Activated T-helper 1 cell treated with anti-CD3 and anti-CD28 coated beads, Interleukin-12 subunit alpha, Interleukin-12 subunit beta, Interleukin-2, Interleukin-4 antibody, amounts not matched to agents 30 ng/mL and 10 ng/mL and 1 ng/mL, durations not matched to agents 14 hours and 24 hours and 36 hours (primary cell): ENCODE measurements around the gene SH3RF3. TPM values are rescaled to one million over a fixed set of nuclear protein-coding genes. Genes with fewer than 3 reads are reported as not detected.

Experiments used
- DNase-seq: peaks from one replicate; pipeline ENCODE4 v3.0.0; 2021; ENCODE audit warnings: low spot score
- H3K27ac Mint-ChIP-seq: one replicate; pipeline ENCODE4 v1.8.0; 2021; ENCODE audit warnings: mild to moderate bottlenecking, mixed read lengths
- H3K27me3 Mint-ChIP-seq: one replicate; pipeline ENCODE4 v1.8.0; 2022; ENCODE audit warnings: mild to moderate bottlenecking, moderate library complexity, mixed read lengths; ENCODE audit not compliant: insufficient read depth
- H3K36me3 Mint-ChIP-seq: one replicate; pipeline ENCODE4 v1.8.0; 2021; ENCODE audit warnings: low read depth, mixed read lengths
- H3K4me1 Mint-ChIP-seq: one replicate; pipeline ENCODE4 v1.8.0; 2021; ENCODE audit warnings: low read depth, mixed read lengths
- H3K4me3 Mint-ChIP-seq: one replicate; pipeline ENCODE4 v1.8.0; 2021; ENCODE audit warnings: mild to moderate bottlenecking, moderate library complexity, mixed read lengths
- H3K9me3 Mint-ChIP-seq: one replicate; pipeline ENCODE4 v1.8.0; 2021; ENCODE audit warnings: mixed read lengths
- intact Hi-C: fragments of 100-400 bp; cut with micrococcal nuclease; formaldehyde crosslinking; loops from one replicate; pipeline ENCODE4 v1.15.1; 2024
- total RNA-seq: library from RNA; stranded (reverse); gene quantifications from 2 replicates; pipeline ENCODE4 v1.2.3, GENCODE V29; 2022

Gene SH3RF3
- total RNA-seq, 1 donor from 2014 or later = 0.39 TPM

DNA sequence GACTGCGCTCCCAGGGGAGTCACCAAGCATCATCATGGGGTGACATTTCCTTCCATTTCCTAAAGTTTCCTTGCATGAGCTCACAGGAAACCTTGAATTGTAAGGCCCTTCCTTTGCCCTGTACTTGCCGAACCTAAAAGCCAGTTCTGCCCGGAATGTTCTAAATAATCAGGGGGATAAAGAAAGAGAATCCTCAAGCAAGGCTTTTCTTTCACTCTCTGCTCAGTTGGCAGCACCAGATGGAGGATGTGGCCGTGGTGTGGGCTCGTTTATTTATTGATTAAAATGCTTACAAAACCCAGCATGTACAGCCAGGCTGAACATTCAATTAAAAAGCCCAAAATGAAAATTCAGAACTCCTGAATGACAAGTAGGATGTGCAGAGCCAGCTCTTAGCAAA lies 170.5 kb downstream of the SH3RF3 start:
- intact Hi-C loops = no loop called here
- Mint-ChIP-seq H3K36me3 (no peaks in the 10 kb centered on the region), H3K27ac (no peak overlapping the region), H3K4me1 (no peaks in the 10 kb centered on the region), H3K27me3 (peaks cover 2% of the 10 kb centered on the region), H3K9me3 (no peaks in the 10 kb centered on the region), H3K4me3 (no peak overlapping the region)
- no peak for DNase-seq

DNA sequence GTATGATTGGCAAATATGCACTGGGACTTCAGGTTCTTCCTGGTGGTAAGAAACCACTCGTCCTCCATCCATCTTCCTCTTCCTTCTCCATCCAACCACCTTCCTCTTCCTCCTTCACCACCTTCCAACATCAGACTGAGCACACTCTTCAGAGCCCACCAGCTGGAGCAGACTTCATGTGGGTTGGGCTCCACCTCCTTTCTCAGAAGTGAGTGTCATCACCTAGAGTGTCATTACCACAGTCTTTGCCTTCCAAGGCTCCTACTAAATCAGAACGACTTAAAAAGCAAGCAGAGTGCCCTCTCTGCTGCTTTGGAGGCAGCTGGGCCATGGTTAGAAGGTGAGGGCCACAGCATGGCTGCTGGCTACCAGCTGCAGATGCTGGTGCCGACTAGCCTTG lies 171.6 kb downstream of the SH3RF3 start:
- Mint-ChIP-seq H3K4me3 (no peak overlapping the region), H3K27ac (no peak overlapping the region), H3K36me3 (no peaks in the 10 kb centered on the region), H3K4me1 (no peaks in the 10 kb centered on the region), H3K27me3 (peaks cover 2% of the 10 kb centered on the region), H3K9me3 (no peaks in the 10 kb centered on the region)
- no peak for DNase-seq
- intact Hi-C loops = no loop called here

DNA sequence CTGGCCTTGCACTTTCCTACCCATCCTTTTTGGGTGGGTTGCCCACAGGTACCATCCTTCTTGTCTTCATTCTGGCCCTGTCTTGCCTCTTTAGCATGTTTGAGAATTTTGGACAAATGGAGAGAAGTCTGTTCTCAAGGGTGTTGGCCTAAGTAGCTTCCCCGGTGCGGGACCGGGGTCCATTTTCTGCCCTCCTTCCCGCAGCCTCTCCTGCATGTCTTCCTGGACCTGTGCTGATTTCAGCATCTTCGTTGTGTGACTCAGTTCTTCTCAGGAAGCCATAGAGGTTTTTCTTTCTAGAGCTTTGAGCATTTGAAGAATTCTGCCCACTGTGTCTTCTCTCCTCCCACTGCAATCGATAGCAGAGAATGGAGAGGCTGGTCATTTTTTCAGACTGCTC lies 172.7 kb downstream of the SH3RF3 start:
- no peaks in the 10 kb centered on the region for H3K4me1 Mint-ChIP-seq
- H3K27ac Mint-ChIP-seq = no peak overlapping the region
- H3K9me3 Mint-ChIP-seq = no peaks in the 10 kb centered on the region
- H3K36me3 Mint-ChIP-seq = no peaks in the 10 kb centered on the region
- no peak overlapping the region for H3K4me3 Mint-ChIP-seq
- intact Hi-C loops = no loop called here
- peaks cover 2% of the 10 kb centered on the region for H3K27me3 Mint-ChIP-seq
- no peak for DNase-seq

DNA sequence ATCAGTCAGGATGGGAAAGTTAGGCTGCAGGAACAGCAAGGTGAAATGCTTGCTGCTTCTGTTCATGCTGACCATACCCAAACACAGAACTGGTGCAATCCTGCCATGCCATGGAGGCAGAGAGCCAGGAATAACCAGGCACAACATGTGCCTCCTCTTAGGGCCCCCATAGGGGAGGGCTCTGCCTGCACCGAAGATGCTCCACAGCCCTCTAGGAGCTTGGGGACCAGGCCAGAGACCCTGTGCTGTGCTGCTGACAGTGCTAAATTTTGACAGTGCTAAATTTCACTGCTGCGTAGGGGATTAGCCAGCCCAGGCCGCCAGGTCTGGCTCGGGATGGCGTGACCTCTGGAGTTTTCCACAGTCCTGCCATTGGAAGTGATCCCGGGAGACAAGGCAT lies 173.3 kb downstream of the SH3RF3 start:
- peaks cover 2% of the 10 kb centered on the region for H3K27me3 Mint-ChIP-seq
- H3K27ac Mint-ChIP-seq = no peak overlapping the region
- H3K36me3 Mint-ChIP-seq = no peaks in the 10 kb centered on the region
- no peak overlapping the region for H3K4me3 Mint-ChIP-seq
- DNase-seq = no peak
- no peaks in the 10 kb centered on the region for H3K4me1 Mint-ChIP-seq
- H3K9me3 Mint-ChIP-seq = no peaks in the 10 kb centered on the region
- intact Hi-C loops = no loop called here

DNA sequence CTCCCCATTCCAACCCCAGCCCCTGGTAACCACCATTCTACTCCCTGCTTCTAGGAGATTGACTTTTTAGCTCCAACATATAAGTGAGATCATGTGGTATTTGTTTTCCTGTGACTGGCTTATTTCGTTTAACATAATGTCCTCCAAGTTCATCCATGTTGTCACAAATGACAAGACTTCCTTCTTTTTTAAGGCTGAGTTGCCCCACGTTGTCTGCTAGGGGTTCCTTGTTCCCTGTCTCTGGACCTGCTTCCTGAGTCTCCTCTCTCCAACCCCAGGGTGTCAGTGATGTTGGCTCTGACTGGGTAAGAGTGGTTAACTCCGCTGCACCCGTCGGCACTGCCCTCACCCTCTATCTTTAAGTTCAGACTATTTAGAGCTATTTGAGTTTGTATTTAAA lies 175.2 kb downstream of the SH3RF3 start:
- peaks cover 2% of the 10 kb centered on the region for H3K27me3 Mint-ChIP-seq
- no peaks in the 10 kb centered on the region for H3K9me3 Mint-ChIP-seq

DNA sequence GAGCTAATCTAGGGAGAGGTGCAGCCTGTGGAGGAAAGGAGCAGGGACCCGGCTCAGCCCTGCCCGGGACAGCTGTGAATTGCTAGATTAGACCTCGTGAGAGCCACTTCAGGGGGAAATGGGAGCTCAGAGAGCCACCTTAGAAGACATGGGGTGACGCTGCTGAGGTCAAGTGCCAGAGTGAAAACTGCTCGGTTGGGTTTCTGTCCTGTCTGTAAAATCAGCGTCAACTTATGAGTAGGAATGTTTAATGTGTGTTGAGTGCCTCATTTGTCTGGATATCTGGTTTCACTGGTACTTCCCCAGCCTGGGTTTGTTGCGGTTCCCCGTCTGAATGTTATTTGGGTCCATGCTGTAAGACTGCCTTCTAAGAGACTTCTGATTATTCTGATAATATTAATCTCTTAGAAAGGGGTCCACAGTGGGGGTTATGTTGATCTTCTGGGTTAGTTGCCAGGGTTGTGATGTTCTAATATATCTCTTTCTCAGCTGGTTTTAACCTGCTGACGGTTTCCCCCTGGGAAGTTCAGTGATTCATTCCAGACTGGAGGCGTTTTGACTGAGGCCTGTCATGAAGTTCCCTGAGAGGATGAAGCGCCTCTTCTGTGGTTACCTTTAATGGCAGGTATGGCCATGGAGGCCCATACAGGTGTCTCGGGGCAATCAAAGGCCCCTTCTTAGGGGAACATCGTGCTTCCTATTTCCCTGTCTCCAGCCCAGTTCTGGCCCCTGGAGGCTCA lies 175.9 kb downstream of the SH3RF3 start:
- Mint-ChIP-seq H3K27me3 (peaks cover 2% of the 10 kb centered on the region), H3K4me1 (no peaks in the 10 kb centered on the region), H3K4me3 (no peak overlapping the region), H3K36me3 (no peaks in the 10 kb centered on the region), H3K9me3 (no peaks in the 10 kb centered on the region), H3K27ac (no peak overlapping the region)
- no peak for DNase-seq
- intact Hi-C loops = no loop called here

More for the DNA sequence above, 175.2 kb downstream of the SH3RF3 start:
- no peaks in the 10 kb centered on the region for H3K36me3 Mint-ChIP-seq
- DNase-seq = no peak
- H3K27ac Mint-ChIP-seq = no peak overlapping the region
- intact Hi-C loops = no loop called here
- H3K4me3 Mint-ChIP-seq = no peak overlapping the region
- no peaks in the 10 kb centered on the region for H3K4me1 Mint-ChIP-seq

DNA sequence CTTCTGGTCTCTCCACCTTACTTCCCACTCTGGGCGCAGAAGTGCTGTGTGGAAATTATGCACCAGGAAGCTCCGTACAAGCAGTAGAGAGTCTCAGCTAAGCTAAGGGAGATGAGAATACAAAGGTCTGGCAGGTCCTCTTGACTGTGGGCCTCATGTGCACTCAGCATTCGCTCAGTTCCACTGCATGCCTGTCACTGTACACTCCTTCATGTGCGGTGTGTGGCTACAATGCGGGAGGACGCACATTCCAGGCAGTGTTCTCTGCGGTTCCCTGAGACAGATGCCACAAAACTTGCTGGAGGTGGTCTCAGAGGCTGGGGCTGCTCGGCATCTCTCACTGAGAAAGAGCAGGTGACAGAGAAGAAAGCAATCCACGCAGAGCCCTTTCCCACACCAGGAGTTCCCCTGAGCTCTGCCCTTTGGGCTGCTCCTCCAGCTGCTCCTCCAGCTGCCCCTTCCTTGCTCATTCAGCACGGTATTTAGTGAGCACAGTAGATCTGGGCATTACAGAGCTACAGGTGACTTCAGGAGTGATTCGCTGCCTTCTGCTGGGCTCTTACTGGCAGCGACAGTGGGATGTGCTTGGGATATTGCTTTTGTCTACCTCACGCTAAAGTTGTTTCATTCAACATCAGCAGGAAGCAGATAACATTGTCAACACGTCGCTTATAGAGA lies 176.6 kb downstream of the SH3RF3 start:
- Mint-ChIP-seq H3K36me3 (no peaks in the 10 kb centered on the region), H3K4me3 (no peak overlapping the region), H3K27ac (no peak overlapping the region), H3K27me3 (peaks cover 2% of the 10 kb centered on the region), H3K4me1 (no peaks in the 10 kb centered on the region), H3K9me3 (no peaks in the 10 kb centered on the region)
- intact Hi-C loops = no loop called here
- DNase-seq = no peak

DNA sequence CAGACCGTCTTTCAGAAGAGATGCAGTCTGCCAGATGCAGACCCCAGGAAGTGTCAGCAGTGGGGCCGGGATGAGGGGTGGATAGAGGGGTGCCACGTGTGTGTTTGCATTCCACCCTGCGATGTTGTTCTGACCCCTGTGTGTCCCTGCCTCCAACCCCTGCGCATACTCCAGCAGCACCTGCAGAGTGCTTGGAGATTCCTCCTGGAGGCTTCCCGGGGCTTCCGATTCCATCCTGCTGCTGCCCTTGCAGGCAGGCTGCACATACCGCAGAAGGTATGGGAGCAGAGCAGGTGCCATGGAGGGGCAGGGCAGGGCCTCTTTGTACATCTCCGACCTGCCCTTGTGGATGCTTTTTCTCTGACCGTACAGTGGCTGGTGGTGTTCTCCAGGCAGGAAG lies 177.2 kb downstream of the SH3RF3 start:
- Mint-ChIP-seq H3K27me3 (peaks cover 2% of the 10 kb centered on the region), H3K36me3 (no peaks in the 10 kb centered on the region), H3K4me1 (no peaks in the 10 kb centered on the region), H3K4me3 (no peak overlapping the region), H3K27ac (no peak overlapping the region), H3K9me3 (no peaks in the 10 kb centered on the region)
- DNase-seq = no peak
- intact Hi-C loops = no loop called here

DNA sequence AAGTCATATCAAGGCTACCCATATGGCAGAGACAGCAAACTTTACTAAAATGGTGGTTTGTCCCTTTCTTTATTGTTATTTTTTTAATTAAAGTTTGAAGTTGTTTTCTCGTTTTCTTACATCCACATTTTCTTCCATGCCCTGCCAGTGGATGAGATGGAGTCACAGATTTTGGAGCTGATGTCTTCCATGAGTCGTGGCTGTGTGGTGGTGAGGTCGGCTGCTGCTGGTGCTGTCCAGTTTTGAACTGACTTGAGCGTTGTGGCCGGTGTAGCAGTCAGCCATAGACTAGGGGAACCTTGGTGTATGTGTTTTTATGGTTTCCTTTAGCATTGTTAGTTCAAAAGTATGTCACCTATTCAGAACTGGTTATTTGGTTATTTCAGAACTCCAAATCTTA lies 182.8 kb downstream of the SH3RF3 start:
- H3K4me3 Mint-ChIP-seq = no peak overlapping the region
- H3K9me3 Mint-ChIP-seq = no peaks in the 10 kb centered on the region
- no peaks in the 10 kb centered on the region for H3K4me1 Mint-ChIP-seq
- no peak for DNase-seq
- no peaks in the 10 kb centered on the region for H3K36me3 Mint-ChIP-seq
- peaks cover 10% of the 10 kb centered on the region for H3K27me3 Mint-ChIP-seq
- intact Hi-C loops = no loop called here
- no peak overlapping the region for H3K27ac Mint-ChIP-seq

DNA sequence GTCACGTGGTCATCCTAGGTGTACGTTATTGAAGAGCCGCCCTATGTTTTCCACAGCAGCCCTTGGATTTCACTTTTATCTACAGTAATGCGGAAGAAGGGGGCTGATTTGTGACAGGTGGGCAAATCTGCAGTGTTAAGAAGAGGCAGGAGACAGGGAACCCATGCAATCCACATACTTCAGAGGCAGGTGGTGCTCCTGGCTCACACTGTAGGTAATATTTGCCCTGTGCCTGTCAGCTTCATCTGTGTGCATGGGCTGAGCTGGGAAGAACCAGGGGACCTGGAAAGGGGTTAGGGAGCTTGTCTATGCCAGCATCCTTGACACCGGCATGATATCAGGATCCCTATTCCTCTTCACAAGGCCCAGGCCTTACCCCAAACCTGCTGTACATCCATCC lies 183.9 kb downstream of the SH3RF3 start:
- Mint-ChIP-seq H3K9me3 (no peaks in the 10 kb centered on the region), H3K27me3 (peaks cover 13% of the 10 kb centered on the region), H3K4me1 (no peaks in the 10 kb centered on the region), H3K4me3 (no peak overlapping the region), H3K36me3 (no peaks in the 10 kb centered on the region), H3K27ac (no peak overlapping the region)
- intact Hi-C loops = no loop called here
- DNase-seq = no peak

DNA sequence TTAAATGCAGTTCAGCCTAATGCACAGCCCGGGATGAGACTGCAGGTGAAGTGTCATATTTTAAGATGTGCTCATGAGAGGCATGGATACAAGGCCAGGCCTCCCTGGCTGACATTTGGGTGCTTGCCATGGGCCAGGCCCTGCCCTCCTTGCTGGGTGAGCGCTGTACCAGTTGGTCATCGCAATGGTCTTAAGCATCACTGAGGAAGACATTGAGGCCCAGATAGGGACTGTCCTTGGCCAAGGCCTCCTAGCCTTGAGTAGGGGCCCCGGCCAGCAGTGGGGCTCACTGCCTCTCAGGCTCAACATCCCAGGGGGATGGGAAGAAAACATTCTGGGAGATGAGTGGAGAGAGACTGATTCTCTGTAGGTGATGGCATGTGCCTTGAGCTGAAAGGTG lies 184.3 kb downstream of the SH3RF3 start:
- no peaks in the 10 kb centered on the region for H3K36me3 Mint-ChIP-seq
- no peak overlapping the region for H3K27ac Mint-ChIP-seq
- H3K4me3 Mint-ChIP-seq = no peak overlapping the region
- no peaks in the 10 kb centered on the region for H3K4me1 Mint-ChIP-seq
- no peaks in the 10 kb centered on the region for H3K9me3 Mint-ChIP-seq
- H3K27me3 Mint-ChIP-seq = peaks cover 16% of the 10 kb centered on the region
- intact Hi-C loops = no loop called here
- no peak for DNase-seq

DNA sequence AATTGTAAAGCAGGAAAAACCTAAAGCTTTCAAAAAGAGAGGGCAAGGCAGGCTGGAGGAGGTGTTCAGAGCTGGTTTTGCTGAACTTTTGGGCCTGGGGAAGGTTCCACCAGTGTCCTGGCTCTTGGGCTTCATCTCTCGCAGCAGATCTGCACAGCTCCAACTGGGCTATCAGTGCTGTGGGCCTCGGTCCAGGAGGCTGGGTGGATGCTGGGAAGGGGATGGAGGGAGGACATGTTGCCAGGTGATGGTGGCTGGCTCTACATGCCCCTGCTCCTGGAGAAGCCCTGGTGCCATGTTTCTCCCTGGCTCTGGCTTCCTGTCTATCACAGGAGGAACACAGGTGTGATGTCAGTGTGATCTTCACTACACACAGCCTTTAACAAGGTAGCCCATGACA lies 187.1 kb downstream of the SH3RF3 start:
- DNase-seq = no peak
- intact Hi-C loops = no loop called here
- Mint-ChIP-seq H3K27me3 (peaks cover 23% of the 10 kb centered on the region), H3K36me3 (no peaks in the 10 kb centered on the region), H3K4me3 (no peak overlapping the region), H3K27ac (no peak overlapping the region), H3K4me1 (no peaks in the 10 kb centered on the region), H3K9me3 (no peaks in the 10 kb centered on the region)

DNA sequence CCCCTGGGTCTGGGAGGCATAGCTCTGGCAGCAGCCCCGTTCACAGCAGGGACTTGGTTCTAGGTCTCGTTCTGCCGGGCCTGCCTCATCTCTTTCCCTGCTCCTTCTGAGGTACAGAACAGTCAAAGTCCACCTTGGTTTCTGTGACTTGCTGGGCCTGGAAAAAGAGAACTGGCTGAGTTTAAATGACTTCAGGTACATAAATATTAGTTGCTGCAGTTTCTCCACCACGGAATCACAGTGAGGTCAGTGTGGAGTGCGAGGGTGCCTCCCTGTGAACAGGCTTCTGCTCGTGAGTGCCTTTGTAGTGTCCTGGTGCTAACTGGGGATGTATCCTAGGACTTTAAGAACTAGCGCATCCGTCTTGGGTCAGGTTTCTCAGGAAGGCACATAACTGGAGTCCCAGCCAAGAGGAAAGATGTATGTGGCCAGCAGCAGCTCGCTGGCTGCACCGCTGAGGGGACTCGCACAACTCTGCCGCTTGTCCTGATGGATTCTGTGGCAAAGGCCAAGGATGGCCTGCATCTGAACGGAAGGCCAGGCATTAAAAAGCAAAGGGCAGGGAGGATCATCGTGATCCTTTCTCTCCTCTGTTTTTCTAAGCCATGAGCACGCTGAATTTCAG lies 188.6 kb downstream of the SH3RF3 start:
- intact Hi-C loops = no loop called here
- no peaks in the 10 kb centered on the region for H3K36me3 Mint-ChIP-seq
- H3K27me3 Mint-ChIP-seq = peaks cover 24% of the 10 kb centered on the region
- no peak for DNase-seq
- H3K27ac Mint-ChIP-seq = no peak overlapping the region
- H3K9me3 Mint-ChIP-seq = no peaks in the 10 kb centered on the region
- no peaks in the 10 kb centered on the region for H3K4me1 Mint-ChIP-seq
- H3K4me3 Mint-ChIP-seq = no peak overlapping the region
